D341Med (cell line): ENCODE data around the gene CLN5.
"Not testable (repeated sequence)": the region's sequence is repeated elsewhere in the genome, so short reads cannot be mapped to it uniquely, and the experiment has no call there.

Experiments used
- DNase-seq: peaks from one replicate; pipeline ENCODE4 v3.0.0; 2012; ENCODE audit warnings: low spot score

The CLN5 gene

GRCh38 chr13:76975863-76976262, 16.0 kb upstream of the CLN5 start:
- DNase-seq: no peak

GRCh38 chr13:76976490-76976889, 15.4 kb upstream of the CLN5 start:
- no peak for DNase-seq

- DNase-seq: no peak
These were observed 15.0 kb upstream of the CLN5 start for GRCh38 chr13:76976929-76977328.

- DNase-seq: peak; percentile 95
These were observed 11.7 kb upstream of the CLN5 start for GRCh38 chr13:76980075-76980718.

GRCh38 chr13:76982061-76982460, 9.8 kb upstream of the CLN5 start:
- no peak for DNase-seq

GRCh38 chr13:76983676-76984075, 8.2 kb upstream of the CLN5 start:
- DNase-seq: no peak

GRCh38 chr13:76991432-76991795, 467 bp upstream of the CLN5 start:
- DNase-seq: no peak

GRCh38 chr13:76992548-76993001, 694 bp downstream of the CLN5 start:
- no peak for DNase-seq

GRCh38 chr13:76993021-76993420, 1.1 kb downstream of the CLN5 start:
- DNase-seq: no peak

GRCh38 chr13:76993473-76993872, 1.6 kb downstream of the CLN5 start:
- DNase-seq: no peak

GRCh38 chr13:76994281-76994680, 2.4 kb downstream of the CLN5 start:
- DNase-seq: no peak

- DNase-seq: no peak
These were observed 8.6 kb downstream of the CLN5 start for GRCh38 chr13:77000475-77000874.

- no peak for DNase-seq
These were observed 9.7 kb downstream of the CLN5 start for GRCh38 chr13:77001540-77001939.

GRCh38 chr13:77001963-77002587, 10.2 kb downstream of the CLN5 start:
- no peak for DNase-seq

- peak; percentile 41 for DNase-seq
These were observed 10.8 kb downstream of the CLN5 start for GRCh38 chr13:77002590-77003190.

GRCh38 chr13:77008337-77008736, 16.5 kb downstream of the CLN5 start:
- not testable (repeated sequence) for DNase-seq

GRCh38 chr13:77009011-77009410, 17.1 kb downstream of the CLN5 start:
- DNase-seq: no peak

GRCh38 chr13:77009719-77010118, 17.8 kb downstream of the CLN5 start:
- not testable (repeated sequence) for DNase-seq

GRCh38 chr13:77013853-77014542, 22.1 kb downstream of the CLN5 start:
- no peak for DNase-seq

GRCh38 chr13:77014906-77015685, 23.2 kb downstream of the CLN5 start:
- DNase-seq: no peak

GRCh38 chr13:77016251-77016812, 24.5 kb downstream of the CLN5 start:
- no peak for DNase-seq
